HepG2 (cell line): ENCODE results near the gene KCNJ14.

Experiments
- CTCF ChIP-seq: sonication (generic); formaldehyde crosslinking; IDR thresholded peaks from 2 replicates; pipeline ENCODE4 v1.5.0; 2020; ENCODE audit warnings: mild to moderate bottlenecking, missing genetic modification reagents, moderate library complexity
- FOXA3 ChIP-seq: IDR thresholded peaks from 2 replicates; pipeline ENCODE4 v1.6.1; 2016; ENCODE audit warnings: missing genetic modification reagents, missing compliant biosample characterization
- IRF2 ChIP-seq: IDR thresholded peaks from 2 replicates; pipeline ENCODE4 v1.6.1; 2018; ENCODE audit warnings: missing genetic modification reagents, missing compliant biosample characterization
- JUND ChIP-seq: sonication (generic); formaldehyde crosslinking; IDR thresholded peaks from 2 replicates; pipeline ENCODE4 v1.8.0; 2022; ENCODE audit warnings: mild to moderate bottlenecking, missing genetic modification reagents
- MTA1 ChIP-seq: sonication (generic); formaldehyde crosslinking; IDR thresholded peaks from 2 replicates; pipeline ENCODE4 v1.4.0; 2020; ENCODE audit warnings: missing genetic modification reagents, mild to moderate bottlenecking, borderline replicate concordance
- SMC3 ChIP-seq: IDR thresholded peaks from 2 replicates; pipeline ENCODE4 v1.6.1; 2011; ENCODE audit warnings: low read length, improper control_type of control experiment
- SNAI1 ChIP-seq: sonication (generic); formaldehyde crosslinking; IDR thresholded peaks from 2 replicates; pipeline ENCODE4 v1.5.0; 2020; ENCODE audit warnings: mild to moderate bottlenecking, missing genetic modification reagents, borderline replicate concordance
- ZBTB20 ChIP-seq: sonication (generic); formaldehyde crosslinking; IDR thresholded peaks from 2 replicates; pipeline ENCODE4 v1.8.1; 2023; ENCODE audit warnings: missing genetic modification reagents, low read depth, mild to moderate bottlenecking, borderline replicate concordance

GRCh38 chr19:48516536-48516935 lies 61.2 kb downstream of the KCNJ14 start:
- no peak for TF ChIP-seq MTA1 (CRISPR knock-in tag)
- no peak for TF ChIP-seq SMC3
- TF ChIP-seq IRF2 (CRISPR knock-in tag) = no peak
- TF ChIP-seq JUND (CRISPR knock-in tag) = no peak
- no peak for TF ChIP-seq ZBTB20
- TF ChIP-seq FOXA3 (CRISPR knock-in tag) = no peak
- TF ChIP-seq SNAI1 (CRISPR knock-in tag) = no peak
- TF ChIP-seq CTCF (CRISPR knock-in tag) = no peak
